ENCODE data around the gene LONRF2. TPM values are rescaled to one million over a fixed set of nuclear protein-coding genes. Genes with fewer than 3 reads are reported as not detected.

The LONRF2 gene
- total and polyA plus RNA-seq, 2 donors from 2014 or later: 1.1 to 6.3 TPM

DNA sequence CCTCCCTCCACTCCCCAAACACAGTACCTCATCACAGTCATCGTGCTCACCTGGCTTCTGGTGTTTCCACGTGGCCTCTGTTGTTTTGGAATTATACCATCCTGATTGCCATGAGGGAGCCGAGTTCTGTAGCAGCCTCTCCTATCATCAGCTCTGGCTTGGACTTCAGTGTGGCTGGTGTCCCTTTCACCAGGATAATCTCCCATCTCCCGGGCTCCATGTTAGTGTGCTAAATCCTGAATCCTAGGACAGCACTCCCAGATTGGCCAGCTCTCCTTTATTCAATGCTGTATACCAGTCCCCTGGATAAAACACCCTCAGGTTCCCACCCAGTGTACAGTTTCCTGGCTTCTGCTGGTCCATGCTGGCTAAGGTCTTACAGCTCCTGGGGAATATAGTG is 53.3 kb downstream of the LONRF2 start:
- TF ChIP-seq, protein P1, sequence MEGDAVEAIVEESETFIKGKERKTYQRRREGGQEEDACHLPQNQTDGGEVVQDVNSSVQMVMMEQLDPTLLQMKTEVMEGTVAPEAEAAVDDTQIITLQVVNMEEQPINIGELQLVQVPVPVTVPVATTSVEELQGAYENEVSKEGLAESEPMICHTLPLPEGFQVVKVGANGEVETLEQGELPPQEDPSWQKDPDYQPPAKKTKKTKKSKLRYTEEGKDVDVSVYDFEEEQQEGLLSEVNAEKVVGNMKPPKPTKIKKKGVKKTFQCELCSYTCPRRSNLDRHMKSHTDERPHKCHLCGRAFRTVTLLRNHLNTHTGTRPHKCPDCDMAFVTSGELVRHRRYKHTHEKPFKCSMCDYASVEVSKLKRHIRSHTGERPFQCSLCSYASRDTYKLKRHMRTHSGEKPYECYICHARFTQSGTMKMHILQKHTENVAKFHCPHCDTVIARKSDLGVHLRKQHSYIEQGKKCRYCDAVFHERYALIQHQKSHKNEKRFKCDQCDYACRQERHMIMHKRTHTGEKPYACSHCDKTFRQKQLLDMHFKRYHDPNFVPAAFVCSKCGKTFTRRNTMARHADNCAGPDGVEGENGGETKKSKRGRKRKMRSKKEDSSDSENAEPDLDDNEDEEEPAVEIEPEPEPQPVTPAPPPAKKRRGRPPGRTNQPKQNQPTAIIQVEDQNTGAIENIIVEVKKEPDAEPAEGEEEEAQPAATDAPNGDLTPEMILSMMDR (IDR thresholded peaks at IDR 0.05; ENCODE audit: borderline replicate concordance, extremely low read depth, insufficient read depth): no peak
- no peak for DNase-seq
- Histone ChIP-seq H3K36me3 (ENCODE audit: control insufficient read depth in 2 of 3, insufficient read depth in 3 of 3, low read length in 3 of 3) (no peaks in the 10 kb centered on the region), H3K9ac (ENCODE audit: low read length in 3 of 3) (no peak overlapping the region), H3K27me3 (ENCODE audit: control insufficient read depth, insufficient read depth, low read length) (no peaks in the 10 kb centered on the region), H3K4me3 (ENCODE audit: low read length in 3 of 3) (no peak overlapping the region), H3K27ac (ENCODE audit: low read depth in 2 of 2, low read length in 2 of 2) (no peak overlapping the region), H3K9me3 (ENCODE audit: control insufficient read depth in 2 of 3, insufficient read depth in 1 of 3, low read length in 3 of 3) (no peaks in the 10 kb centered on the region), H3K4me1 (ENCODE audit: control insufficient read depth in 2 of 3, insufficient read depth in 2 of 3, low read depth in 1 of 3, low read length in 3 of 3) (peaks cover 0 to 5% (median 0%) of the 10 kb centered on the region in 3 donors)
- FAIRE-seq: no peak
- intact Hi-C loops (cut with DNase I): loop anchor here (10.0 kb wide), 1 partner anchor 106 kb away; no protein-coding TSS in a partner anchor

DNA sequence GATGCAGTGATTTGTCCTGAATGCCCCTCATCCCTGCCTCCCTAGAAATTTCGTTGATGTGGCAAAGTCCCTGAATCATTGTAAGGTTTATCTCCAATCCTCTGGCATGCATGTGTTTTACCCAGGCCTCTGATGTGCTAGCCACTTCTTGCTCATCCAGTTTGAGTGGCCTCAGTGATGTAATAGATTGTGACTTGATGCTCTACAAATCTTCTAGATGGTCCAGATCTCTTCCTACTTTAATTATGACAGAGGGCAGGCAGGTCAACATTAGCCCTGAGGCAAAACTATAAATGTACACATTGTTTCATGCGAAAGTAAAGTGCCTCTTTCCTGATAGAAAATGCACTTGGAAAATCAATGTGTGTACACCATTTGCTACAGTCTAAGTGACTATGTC is 54.5 kb downstream of the LONRF2 start:
- H3K9me3 ChIP-seq (ENCODE audit: control insufficient read depth in 2 of 3, insufficient read depth in 1 of 3, low read length in 3 of 3): no peaks in the 10 kb centered on the region
- H3K4me3 ChIP-seq (ENCODE audit: low read length in 3 of 3): no peak overlapping the region
- intact Hi-C loops (cut with DNase I): loop anchor here (10.0 kb wide), 1 partner anchor 107 kb away; no protein-coding TSS in a partner anchor
- FAIRE-seq (no peak), DNase-seq (no peak)
- peaks cover 0 to 5% (median 0%) of the 10 kb centered on the region in 3 donors for H3K4me1 ChIP-seq (ENCODE audit: control insufficient read depth in 2 of 3, insufficient read depth in 2 of 3, low read depth in 1 of 3, low read length in 3 of 3)
- no peaks in the 10 kb centered on the region for H3K36me3 ChIP-seq (ENCODE audit: control insufficient read depth in 2 of 3, insufficient read depth in 3 of 3, low read length in 3 of 3)
- peaks cover 1% of the 10 kb centered on the region for H3K27me3 ChIP-seq (ENCODE audit: control insufficient read depth, insufficient read depth, low read length)
- TF ChIP-seq, protein P1 (IDR thresholded peaks at IDR 0.05; ENCODE audit: borderline replicate concordance, extremely low read depth, insufficient read depth): no peak
- no peak overlapping the region for H3K9ac ChIP-seq (ENCODE audit: low read length in 3 of 3)
- no peak overlapping the region for H3K27ac ChIP-seq (ENCODE audit: low read depth in 2 of 2, low read length in 2 of 2)

DNA sequence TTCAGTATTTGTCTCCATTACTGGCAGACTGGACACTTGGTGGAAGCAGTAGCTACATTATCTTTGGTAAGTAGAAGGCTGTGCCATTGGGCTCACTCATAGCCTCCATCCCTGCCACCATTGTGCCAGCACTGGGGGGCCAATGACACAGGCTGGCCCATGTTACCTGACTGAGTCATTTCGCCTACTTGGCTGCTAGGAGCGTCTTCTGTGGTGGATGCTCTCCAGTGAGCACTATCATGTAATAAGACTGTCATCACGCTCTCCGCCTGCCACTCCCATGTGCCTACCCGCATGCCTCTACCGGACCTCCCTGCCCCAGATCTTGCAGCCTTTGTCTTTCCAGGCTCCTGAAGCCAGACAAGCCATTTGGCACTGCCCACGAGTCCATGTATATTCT is 56.2 kb downstream of the LONRF2 start:
- no peak for FAIRE-seq
- TF ChIP-seq, protein P1 (IDR thresholded peaks at IDR 0.05; ENCODE audit: borderline replicate concordance, extremely low read depth, insufficient read depth): no peak
- peaks cover 0 to 5% (median 0%) of the 10 kb centered on the region in 3 donors for H3K4me1 ChIP-seq (ENCODE audit: control insufficient read depth in 2 of 3, insufficient read depth in 2 of 3, low read depth in 1 of 3, low read length in 3 of 3)
- H3K27ac ChIP-seq (ENCODE audit: low read depth in 2 of 2, low read length in 2 of 2): no peak overlapping the region
- no peaks in the 10 kb centered on the region for H3K36me3 ChIP-seq (ENCODE audit: control insufficient read depth in 2 of 3, insufficient read depth in 3 of 3, low read length in 3 of 3)
- H3K9me3 ChIP-seq (ENCODE audit: control insufficient read depth in 2 of 3, insufficient read depth in 1 of 3, low read length in 3 of 3): no peaks in the 10 kb centered on the region
- H3K9ac ChIP-seq (ENCODE audit: low read length in 3 of 3): no peak overlapping the region
- no peak overlapping the region for H3K4me3 ChIP-seq (ENCODE audit: low read length in 3 of 3)
- intact Hi-C loops (cut with DNase I): loop anchor here (10.0 kb wide), 1 partner anchor 109 kb away; no protein-coding TSS in a partner anchor
- H3K27me3 ChIP-seq (ENCODE audit: control insufficient read depth, insufficient read depth, low read length): peaks cover 2% of the 10 kb centered on the region
- DNase-seq: no peak

DNA sequence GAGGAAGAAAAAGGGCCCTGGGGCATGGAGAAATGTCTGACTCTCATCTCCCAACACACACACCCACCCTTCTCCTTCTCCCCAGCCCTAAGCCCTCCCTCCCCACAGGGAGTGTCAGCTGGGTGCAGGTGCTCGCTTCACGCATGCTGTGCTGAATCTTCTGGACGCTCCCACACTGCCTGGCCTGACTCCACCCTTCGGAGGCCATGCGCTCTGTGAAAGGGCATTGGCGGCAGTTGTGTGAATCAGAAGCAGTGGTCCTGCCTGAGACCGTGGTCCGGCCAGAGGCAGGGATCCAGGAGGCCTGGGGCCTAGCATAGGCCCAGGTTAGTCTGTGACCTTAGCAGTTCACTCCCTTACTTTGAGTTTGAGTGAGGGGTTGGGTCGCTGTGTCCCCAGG is 57.1 kb downstream of the LONRF2 start:
- FAIRE-seq: no peak

More for the DNA sequence above, 57.1 kb downstream of the LONRF2 start:
- intact Hi-C loops (cut with DNase I): loop anchor here (10.0 kb wide), 1 partner anchor 110 kb away; no protein-coding TSS in a partner anchor
- no peaks in the 10 kb centered on the region for H3K36me3 ChIP-seq (ENCODE audit: control insufficient read depth in 2 of 3, insufficient read depth in 3 of 3, low read length in 3 of 3)
- peaks cover 0 to 4% (median 0%) of the 10 kb centered on the region in 3 donors for H3K4me1 ChIP-seq (ENCODE audit: control insufficient read depth in 2 of 3, insufficient read depth in 2 of 3, low read depth in 1 of 3, low read length in 3 of 3)
- no peak for DNase-seq
- peaks cover 2% of the 10 kb centered on the region for H3K27me3 ChIP-seq (ENCODE audit: control insufficient read depth, insufficient read depth, low read length)
- H3K27ac ChIP-seq (ENCODE audit: low read depth in 2 of 2, low read length in 2 of 2): no peak overlapping the region
- TF ChIP-seq, protein P1 (IDR thresholded peaks at IDR 0.05; ENCODE audit: borderline replicate concordance, extremely low read depth, insufficient read depth): no peak
- H3K9ac ChIP-seq (ENCODE audit: low read length in 3 of 3): no peak overlapping the region
- H3K9me3 ChIP-seq (ENCODE audit: control insufficient read depth in 2 of 3, insufficient read depth in 1 of 3, low read length in 3 of 3): no peaks in the 10 kb centered on the region
- no peak overlapping the region for H3K4me3 ChIP-seq (ENCODE audit: low read length in 3 of 3)

Measured in kidney (tissue), 14 donors.